CD14-positive monocyte (primary cell): ENCODE results near the gene C9orf153. TPM values are rescaled to one million over a fixed set of nuclear protein-coding genes. Genes with fewer than 3 reads are reported as not detected.

Experiments
- DNase-seq, 3 donors: peaks; one replicate each; pipeline ENCODE4 v3.0.0-alpha.2; 2011 to 2022
- H2AFZ ChIP-seq: 2 replicates; pipeline ENCODE4 v1.6.0; 2012; ENCODE audit warnings: mild to moderate bottlenecking, low read depth, low read length, inconsistent platforms; ENCODE audit not compliant: insufficient read depth, poor library complexity, severe bottlenecking
- H3K27ac ChIP-seq, 2 donors: 1 replicate in 1 of 2; 2 replicates in 1 of 2; pipeline ENCODE4 v1.5.1; 2012 to 2013; ENCODE audit warnings: low read length in 2 of 2, control low read depth in 1 of 2, inconsistent platforms in 1 of 2, low read depth in 1 of 2, mild to moderate bottlenecking in 1 of 2
- H3K27me3 ChIP-seq, 2 donors: one replicate each; pipeline versions ENCODE4 v1.6.0 to v1.6.1; 2011 to 2013; ENCODE audit warnings: low read length in 2 of 2; ENCODE audit not compliant: control insufficient read depth in 2 of 2, insufficient read depth in 2 of 2
- H3K36me3 ChIP-seq, 2 donors: replicated peaks in 1 of 2; 1 replicate in 1 of 2; 2 replicates in 1 of 2; pipeline versions ENCODE4 v1.5.1 to v1.6.1; 2012 to 2013; ENCODE audit warnings: low read length in 2 of 2, control low read depth in 1 of 2, inconsistent platforms in 1 of 2, mild to moderate bottlenecking in 1 of 2; ENCODE audit not compliant: insufficient read depth in 2 of 2, control insufficient read depth in 1 of 2
- H3K4me1 ChIP-seq, 2 donors: 1 replicate in 1 of 2; 2 replicates in 1 of 2; pipeline versions ENCODE4 v1.5.1 to v1.6.1; 2012 to 2013; ENCODE audit warnings: low read length in 2 of 2, control low read depth in 1 of 2, inconsistent platforms in 1 of 2, mild to moderate bottlenecking in 1 of 2, moderate library complexity in 1 of 2; ENCODE audit not compliant: insufficient read depth in 2 of 2, control insufficient read depth in 1 of 2
- H3K4me2 ChIP-seq: replicated peaks from 2 replicates; pipeline ENCODE3; 2012; ENCODE audit warnings: low read length, moderate library complexity, mild to moderate bottlenecking; ENCODE audit not compliant: poor library complexity, severe bottlenecking; ENCODE audit errors: extremely low read depth
- H3K4me3 ChIP-seq, 3 experiments: fragments of 200-600 bp in 1 of 3; sonication (generic) in 1 of 3; replicated peaks in 1 of 3; 1 replicate in 2 of 3; 2 replicates in 1 of 3; pipeline ENCODE4 v1.5.1; 2011 to 2013; ENCODE audit warnings: low read length in 3 of 3, mild to moderate bottlenecking in 3 of 3, control low read depth in 2 of 3, low read depth in 2 of 3, inconsistent platforms in 1 of 3, moderate library complexity in 1 of 3
- H3K79me2 ChIP-seq: 2 replicates; pipeline ENCODE4 v1.6.0; 2012; ENCODE audit warnings: mild to moderate bottlenecking, control low read depth, inconsistent platforms, low read length, moderate library complexity; ENCODE audit not compliant: insufficient read depth
- H3K9ac ChIP-seq: 2 replicates; pipeline ENCODE4 v1.6.0; 2017; ENCODE audit warnings: low read length, mild to moderate bottlenecking; ENCODE audit not compliant: insufficient read depth, poor library complexity, severe bottlenecking
- H3K9me3 ChIP-seq, 2 donors: replicated peaks in 1 of 2; 1 replicate in 1 of 2; 2 replicates in 1 of 2; pipeline versions ENCODE4 v1.5.1 to v1.6.1; 2012 to 2013; ENCODE audit warnings: low read length in 2 of 2, control low read depth in 1 of 2; ENCODE audit not compliant: control insufficient read depth in 1 of 2, insufficient read depth in 1 of 2
- H4K20me1 ChIP-seq: 2 replicates; pipeline ENCODE4 v1.6.0; 2012; ENCODE audit warnings: mild to moderate bottlenecking, low read length, control low read depth, moderate library complexity; ENCODE audit not compliant: insufficient read depth
- H3K27ac Mint-ChIP-seq, 7 donors: one replicate each; pipeline ENCODE4 v1.8.0; 2020; ENCODE audit warnings: mild to moderate bottlenecking in 7 of 7, mixed read lengths in 7 of 7, moderate library complexity in 6 of 7, inconsistent platforms in 2 of 7
- H3K27me3 Mint-ChIP-seq, 3 donors: one replicate each; pipeline ENCODE4 v1.8.0; 2021 to 2022; ENCODE audit warnings: low read depth in 3 of 3, mild to moderate bottlenecking in 3 of 3, mixed read lengths in 3 of 3, moderate library complexity in 3 of 3, inconsistent platforms in 1 of 3
- H3K36me3 Mint-ChIP-seq, 2 donors: one replicate each; pipeline ENCODE4 v1.8.0; 2020; ENCODE audit warnings: mixed read lengths in 2 of 2, inconsistent platforms in 1 of 2, mild to moderate bottlenecking in 1 of 2
- H3K4me1 Mint-ChIP-seq: one replicate; pipeline ENCODE4 v1.8.0; 2020; ENCODE audit warnings: mild to moderate bottlenecking, mixed read lengths
- H3K4me3 Mint-ChIP-seq, 2 donors: one replicate each; pipeline ENCODE4 v1.8.0; 2020; ENCODE audit warnings: mild to moderate bottlenecking in 2 of 2, mixed read lengths in 2 of 2, moderate library complexity in 1 of 2
- H3K9me3 Mint-ChIP-seq, 7 donors: one replicate each; pipeline ENCODE4 v1.8.0; 2020 to 2022; ENCODE audit warnings: mixed read lengths in 7 of 7, mild to moderate bottlenecking in 6 of 7, moderate library complexity in 6 of 7, inconsistent platforms in 2 of 7
- CTCF ChIP-seq: fragments of 200-600 bp; IDR thresholded peaks from one replicate; pipeline ENCODE4 v1.8.0; 2022; ENCODE audit warnings: antibody characterized with exemption, mild to moderate bottlenecking
- WGBS: methylation state at CpG from one replicate; pipeline ENCODE4 v1.1.5; 2013; ENCODE audit warnings: missing lambda C conversion rate; ENCODE audit not compliant: insufficient coverage; 5-methylcytosine and 5-hydroxymethylcytosine counted together
- intact Hi-C, 2 donors: fragments of 100-400 bp; cut with micrococcal nuclease; formaldehyde crosslinking; loops; one replicate each; pipeline versions ENCODE4 v1.15.0 to v1.15.1; 2023
- polyA plus RNA-seq, 3 donors: library from polyadenylated mRNA; depleted of rRNA in 1 of 3; unstranded in 2 of 3; stranded (reverse) in 1 of 3; fragments of 300-500 nt in 2 of 3; fragments of >200 nt in 1 of 3; fragmentation: Illumina TruSeq in 2 of 3; gene quantifications; 1 replicate in 2 of 3; 2 replicates in 1 of 3; pipeline ENCODE4 v1.2.3, GENCODE V29; 2012 to 2021
- small RNA-seq: library from RNA; depleted of rRNA; stranded (forward); fragments of <200 nt; gene quantifications from one replicate; pipeline ENCODE3, GENCODE V24; 2012; ENCODE audit warnings: low read depth; ENCODE audit not compliant: insufficient read length

C9orf153 gene
- polyA plus RNA-seq, 3 donors: not detected

- H3K4me3 Mint-ChIP-seq: no peak overlapping the region
- H3K9me3 Mint-ChIP-seq: peaks cover 0 to 9% (median 4%) of the 10 kb centered on the region in 7 donors
- no peaks in the 10 kb centered on the region for H3K9me3 ChIP-seq
- H3K27me3 ChIP-seq: no peaks in the 10 kb centered on the region
- no peaks in the 10 kb centered on the region for H3K36me3 Mint-ChIP-seq
- no peaks in the 10 kb centered on the region for H3K79me2 ChIP-seq
- no peaks in the 10 kb centered on the region for H3K4me1 ChIP-seq
- H3K4me3 ChIP-seq: no peak overlapping the region
- no peaks in the 10 kb centered on the region for H3K36me3 ChIP-seq
- no peak overlapping the region for H2AFZ ChIP-seq
- intact Hi-C loops: no loop called here
- TF ChIP-seq CTCF: no peak
- H4K20me1 ChIP-seq: no peaks in the 10 kb centered on the region
- WGBS: 20% methylated on average over 1 of the region's 5 CpGs
- H3K4me1 Mint-ChIP-seq: no peaks in the 10 kb centered on the region
- H3K27ac Mint-ChIP-seq: no peak overlapping the region
- H3K4me2 ChIP-seq: no peak overlapping the region
- no peak for DNase-seq
- no peak overlapping the region for H3K27ac ChIP-seq
- H3K27me3 Mint-ChIP-seq: peaks cover 5 to 6% (median 5%) of the 10 kb centered on the region in 3 donors
- H3K9ac ChIP-seq: no peak overlapping the region
These were observed 84.2 kb downstream of the C9orf153 start for GRCh38 chr9:86175223-86175622.

Small RNAs within 50 kb of the gene (small RNA-seq; reads per million reads assigned to genes)
- gene AL137849.1 (not detected), gene RN7SKP264 (not detected)

Other genes with a start within 250 kb of the C9orf153 start
- 10 to 100 TPM; 10.4 to 27.5 (median 12.9) TPM for gene GOLM1, start 160.1 kb downstream of the C9orf153 start, polyA plus RNA-seq
- gene ISCA1, start 22.9 kb upstream of the C9orf153 start, polyA plus RNA-seq: 10 to 100 TPM; 13.2 to 46.7 (median 36.9) TPM
- gene TUT7, start 94.8 kb upstream of the C9orf153 start, polyA plus RNA-seq: 10 to 100 TPM; 14.2 to 51.6 (median 27.9) TPM